Measurements from ENCODE around the gene FARS2. TPM values are rescaled to one million over a fixed set of nuclear protein-coding genes. Genes with fewer than 3 reads are reported as not detected.

Gene FARS2
- total RNA-seq, 2 experiments from 2014 or later, result 13.8 to 14.3 TPM

GRCh38 chr6:5518936-5519491, 257.7 kb downstream of the FARS2 start:
- ChIA-PET CTCF (ENCODE audit: unreplicated experiment) (no interaction called here), POLR2A (interaction anchor here (0.9 to 1.2 kb wide), 2 partner anchors 13 to 54 kb away, joined by 4 read pairs; no protein-coding TSS in a partner anchor)
- Histone ChIP-seq H3K36me3 (ENCODE audit: insufficient read depth, low read length) (no peaks in the 10 kb centered on the region), H2AFZ (ENCODE audit: low read length) (no peak overlapping the region), H3K9me2 (ENCODE audit: insufficient read depth, low read length) (no peaks in the 10 kb centered on the region), H3K4me3 (ENCODE audit: low read depth, low read length, poor library complexity, severe bottlenecking) (no peak overlapping the region), H3K4me1 (ENCODE audit: insufficient read depth, low read length, poor library complexity, severe bottlenecking) (no peaks in the 10 kb centered on the region), H3K9me3 (ENCODE audit: low read length) (no peaks in the 10 kb centered on the region), H3K4me2 (ENCODE audit: low read length) (no peak overlapping the region), H4K20me1 (ENCODE audit: insufficient read depth, low read length) (no peaks in the 10 kb centered on the region), H3K27ac (ENCODE audit: low read depth, low read length, poor library complexity, severe bottlenecking) (no peak overlapping the region), H3K79me2 (ENCODE audit: insufficient read depth, low read depth, low read length) (no peaks in the 10 kb centered on the region)
- TF ChIP-seq EZH2phosphoT487 (IDR thresholded peaks at IDR 0.05; ENCODE audit: borderline replicate concordance, low read depth, low read length), result no peak
- TF ChIP-seq, protein P1, sequence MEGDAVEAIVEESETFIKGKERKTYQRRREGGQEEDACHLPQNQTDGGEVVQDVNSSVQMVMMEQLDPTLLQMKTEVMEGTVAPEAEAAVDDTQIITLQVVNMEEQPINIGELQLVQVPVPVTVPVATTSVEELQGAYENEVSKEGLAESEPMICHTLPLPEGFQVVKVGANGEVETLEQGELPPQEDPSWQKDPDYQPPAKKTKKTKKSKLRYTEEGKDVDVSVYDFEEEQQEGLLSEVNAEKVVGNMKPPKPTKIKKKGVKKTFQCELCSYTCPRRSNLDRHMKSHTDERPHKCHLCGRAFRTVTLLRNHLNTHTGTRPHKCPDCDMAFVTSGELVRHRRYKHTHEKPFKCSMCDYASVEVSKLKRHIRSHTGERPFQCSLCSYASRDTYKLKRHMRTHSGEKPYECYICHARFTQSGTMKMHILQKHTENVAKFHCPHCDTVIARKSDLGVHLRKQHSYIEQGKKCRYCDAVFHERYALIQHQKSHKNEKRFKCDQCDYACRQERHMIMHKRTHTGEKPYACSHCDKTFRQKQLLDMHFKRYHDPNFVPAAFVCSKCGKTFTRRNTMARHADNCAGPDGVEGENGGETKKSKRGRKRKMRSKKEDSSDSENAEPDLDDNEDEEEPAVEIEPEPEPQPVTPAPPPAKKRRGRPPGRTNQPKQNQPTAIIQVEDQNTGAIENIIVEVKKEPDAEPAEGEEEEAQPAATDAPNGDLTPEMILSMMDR (conservative IDR thresholded peaks at IDR 0.05; ENCODE audit: low read length), result no peak
- intact Hi-C loops (cut with micrococcal nuclease; ENCODE audit: unreplicated experiment), result no loop called here
- DNase-seq (ENCODE audit: low spot score), result no peak
- no TSS peak for BruUV-seq (replicated peaks)

- TF ChIP-seq, protein P1 (conservative IDR thresholded peaks at IDR 0.05; ENCODE audit: low read length), result no peak
- TF ChIP-seq EZH2phosphoT487 (IDR thresholded peaks at IDR 0.05; ENCODE audit: borderline replicate concordance, low read depth, low read length), result no peak
- Histone ChIP-seq H2AFZ (ENCODE audit: low read length) (no peak overlapping the region), H3K4me2 (ENCODE audit: low read length) (no peak overlapping the region), H3K79me2 (ENCODE audit: insufficient read depth, low read depth, low read length) (no peaks in the 10 kb centered on the region), H3K9me2 (ENCODE audit: insufficient read depth, low read length) (no peaks in the 10 kb centered on the region), H3K27ac (ENCODE audit: low read depth, low read length, poor library complexity, severe bottlenecking) (no peak overlapping the region), H3K4me3 (ENCODE audit: low read depth, low read length, poor library complexity, severe bottlenecking) (no peak overlapping the region), H3K4me1 (ENCODE audit: insufficient read depth, low read length, poor library complexity, severe bottlenecking) (no peaks in the 10 kb centered on the region), H3K36me3 (ENCODE audit: insufficient read depth, low read length) (no peaks in the 10 kb centered on the region), H4K20me1 (ENCODE audit: insufficient read depth, low read length) (no peaks in the 10 kb centered on the region; the same call in 1 of the 2 replicates), H3K9me3 (ENCODE audit: low read length) (no peaks in the 10 kb centered on the region)
- POLR2A ChIA-PET, result interaction anchor here (0.6 to 1.1 kb wide), 2 partner anchors 9 to 741 kb away, joined by 3 to 4 read pairs; no protein-coding TSS in a partner anchor
- CTCF ChIA-PET (ENCODE audit: unreplicated experiment), result no interaction called here
- intact Hi-C loops (cut with micrococcal nuclease; ENCODE audit: unreplicated experiment), result no loop called here
- no peak for DNase-seq (ENCODE audit: low spot score)
- no TSS peak for BruUV-seq (replicated peaks)
These were observed 259.5 kb downstream of the FARS2 start for GRCh38 chr6:5520796-5521195.

DNA sequence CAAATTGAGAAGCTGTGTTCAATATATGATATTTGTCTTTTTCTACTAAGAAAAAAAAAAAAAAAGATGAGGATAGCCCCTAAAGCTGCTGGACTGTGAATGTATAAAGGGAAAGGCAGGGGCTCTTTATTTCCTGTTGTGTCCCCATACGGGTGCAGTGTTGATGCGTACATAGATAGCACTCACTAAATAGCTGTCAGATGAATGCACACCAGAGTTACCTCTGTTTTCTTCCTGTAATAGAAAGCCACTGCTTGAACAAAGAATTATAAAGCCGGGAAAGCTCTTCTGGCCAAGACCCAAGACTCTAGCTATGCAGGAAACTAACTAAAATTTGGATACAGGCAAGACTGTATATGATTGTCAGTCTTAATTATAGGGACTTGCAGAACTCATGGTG, 260.0 kb downstream of the FARS2 start:
- TF ChIP-seq EZH2phosphoT487 (IDR thresholded peaks at IDR 0.05; ENCODE audit: borderline replicate concordance, low read depth, low read length), result no peak
- TF ChIP-seq, protein P1 (conservative IDR thresholded peaks at IDR 0.05; ENCODE audit: low read length), result no peak

More for the DNA sequence above, 260.0 kb downstream of the FARS2 start:
- H3K4me3 ChIP-seq (ENCODE audit: low read depth, low read length, poor library complexity, severe bottlenecking), result no peak overlapping the region
- H3K36me3 ChIP-seq (ENCODE audit: insufficient read depth, low read length), result no peaks in the 10 kb centered on the region
- CTCF ChIA-PET (ENCODE audit: unreplicated experiment), result no interaction called here
- no peak overlapping the region for H3K27ac ChIP-seq (ENCODE audit: low read depth, low read length, poor library complexity, severe bottlenecking)
- no peaks in the 10 kb centered on the region for H3K79me2 ChIP-seq (ENCODE audit: insufficient read depth, low read depth, low read length)
- POLR2A ChIA-PET, result interaction anchor here (0.6 to 1.1 kb wide), 3 partner anchors 9 to 741 kb away, joined by 3 to 4 read pairs (median 4); no protein-coding TSS in a partner anchor
- intact Hi-C loops (cut with micrococcal nuclease; ENCODE audit: unreplicated experiment), result no loop called here
- no peaks in the 10 kb centered on the region for H3K9me2 ChIP-seq (ENCODE audit: insufficient read depth, low read length)
- no peak overlapping the region for H3K4me2 ChIP-seq (ENCODE audit: low read length)
- no peaks in the 10 kb centered on the region for H3K4me1 ChIP-seq (ENCODE audit: insufficient read depth, low read length, poor library complexity, severe bottlenecking)
- no peak for DNase-seq (ENCODE audit: low spot score)
- no peaks in the 10 kb centered on the region; the same call in 1 of the 2 replicates for H4K20me1 ChIP-seq (ENCODE audit: insufficient read depth, low read length)
- H2AFZ ChIP-seq (ENCODE audit: low read length), result no peak overlapping the region
- no TSS peak for BruUV-seq (replicated peaks)
- H3K9me3 ChIP-seq (ENCODE audit: low read length), result no peaks in the 10 kb centered on the region
